ENCODE data around the gene MYL6.
A peak's percentile ranks its signal among the peaks of the same experiment; 100 is the strongest.
"Not testable (repeated sequence)": the region's sequence is repeated elsewhere in the genome, so short reads cannot be mapped to it uniquely, and the experiment has no call there.

The MYL6 gene

GRCh38 chr12:56193025-56193578 is 34.9 kb downstream of the MYL6 start:
- peak; percentile 64 for DNase-seq

DNA sequence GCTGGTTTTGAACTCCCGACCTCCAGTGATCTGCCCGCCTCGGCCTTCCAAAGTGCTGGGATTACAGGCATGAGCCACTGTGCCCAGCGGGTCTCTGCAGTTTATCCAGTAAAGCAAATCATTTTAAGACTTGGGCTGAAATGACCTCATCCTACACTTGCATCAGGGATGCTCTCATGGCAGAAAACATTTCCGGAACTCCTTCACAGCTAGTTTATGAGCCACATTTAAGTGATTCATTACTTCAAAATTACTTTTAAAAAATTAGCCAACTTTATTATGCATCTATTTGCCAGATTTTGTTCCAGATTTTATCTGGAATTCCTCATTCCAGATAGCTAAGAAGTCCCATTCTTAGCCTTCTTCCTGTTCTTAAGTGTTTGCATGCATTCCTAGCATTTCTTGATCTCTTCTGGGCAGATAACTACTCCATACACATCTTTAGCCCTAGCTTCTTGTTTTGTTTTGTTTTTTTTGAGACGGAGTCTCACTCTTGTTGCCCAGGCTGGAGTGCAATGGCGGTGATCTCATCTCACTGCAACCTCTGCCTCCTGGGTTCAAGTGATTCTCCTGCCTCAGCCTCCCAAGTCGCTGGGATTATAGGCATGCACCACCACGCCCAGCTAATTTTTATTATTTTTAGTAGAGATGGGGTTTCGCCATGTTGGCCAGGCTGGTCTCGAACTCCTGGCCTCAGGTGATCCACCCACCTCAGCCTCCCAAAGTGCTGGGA is 38.8 kb downstream of the MYL6 start:
- DNase-seq, result not testable (repeated sequence)

GRCh38 chr12:56197921-56198635 is 39.9 kb downstream of the MYL6 start:
- no peak for DNase-seq

GRCh38 chr12:56198836-56199235 is 40.7 kb downstream of the MYL6 start:
- DNase-seq, result no peak

DNA sequence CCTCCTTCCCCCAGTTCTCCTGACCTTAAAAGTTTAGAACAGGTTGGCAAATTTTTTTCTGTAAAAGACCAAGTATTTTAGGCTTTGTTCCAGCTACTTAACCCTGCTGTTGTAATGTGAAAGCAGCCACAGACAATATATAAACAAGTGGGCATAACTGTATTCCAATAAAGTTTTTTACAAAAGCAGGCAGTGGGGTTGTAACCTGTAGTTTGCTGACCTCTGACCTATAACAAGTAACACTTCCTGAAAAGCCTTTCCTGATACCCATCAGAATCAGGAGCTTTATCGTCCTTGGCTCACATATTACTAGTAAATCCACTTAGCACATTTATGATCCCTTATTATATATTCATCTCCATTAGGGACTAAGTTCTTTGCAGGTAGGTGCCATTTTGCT is 44.2 kb downstream of the MYL6 start:
- no peak for DNase-seq

GRCh38 chr12:56202838-56203237 is 44.7 kb downstream of the MYL6 start:
- no peak for DNase-seq

DNA sequence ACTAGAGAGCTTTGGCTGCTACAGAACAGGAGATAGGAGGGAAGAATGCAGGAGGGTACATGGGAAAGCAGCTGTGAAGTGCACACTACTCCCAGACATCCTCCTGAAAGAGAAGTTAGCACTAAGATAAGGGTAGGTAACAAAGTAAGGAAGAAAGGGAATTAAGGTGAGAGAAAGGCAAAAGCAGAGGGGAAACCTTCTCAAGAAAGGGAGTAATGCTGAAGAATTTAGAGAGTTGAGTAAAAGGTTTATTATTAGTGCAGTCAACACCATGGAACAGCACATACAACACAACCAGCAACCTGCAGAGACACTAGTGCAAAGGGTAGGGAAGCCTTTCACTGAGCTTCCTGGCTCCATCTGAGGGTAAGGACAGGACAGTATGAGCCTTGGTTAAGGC is 46.1 kb downstream of the MYL6 start:
- no peak for DNase-seq

GRCh38 chr12:56205445-56205844 is 47.3 kb downstream of the MYL6 start:
- no peak for DNase-seq

- peak; percentile 16 for DNase-seq
Measured at GRCh38 chr12:56206452-56207166, 48.5 kb downstream of the MYL6 start.

GRCh38 chr12:56208006-56208405 is 49.8 kb downstream of the MYL6 start:
- DNase-seq, result no peak
